ENCODE measurements around the gene STMND1. TPM values are rescaled to one million over a fixed set of nuclear protein-coding genes. Genes with fewer than 3 reads are reported as not detected.

STMND1 gene
- total and polyA plus RNA-seq, 4 donors, result 0.05 TPM; not detected in 3

DNA sequence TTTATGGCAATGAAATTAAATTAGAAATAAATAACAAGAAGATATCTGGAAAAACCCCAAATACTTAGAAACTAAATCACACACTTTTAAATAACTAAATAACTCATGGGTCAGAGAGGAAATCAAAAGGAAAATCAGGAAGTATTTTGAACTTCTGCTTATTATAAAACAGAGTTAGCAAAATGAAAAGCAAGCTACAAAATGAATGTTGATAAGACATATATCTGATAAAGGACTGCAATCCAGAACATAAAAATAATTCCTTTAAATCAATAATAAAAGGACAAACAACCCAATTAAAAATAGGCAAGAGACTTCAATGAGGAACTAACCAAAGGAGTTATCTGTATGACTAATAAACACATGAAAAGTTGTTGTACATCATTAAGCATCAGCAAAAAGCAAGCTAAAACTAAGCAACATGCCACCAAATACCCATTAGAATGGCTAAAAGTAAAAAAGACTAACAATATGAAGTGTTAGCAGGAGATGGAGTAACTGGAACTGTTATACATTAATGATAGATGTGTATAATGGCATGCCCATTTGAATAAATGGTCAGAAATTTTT is 38.9 kb upstream of the STMND1 start:
- H3K4me3 ChIP-seq (ENCODE audit: low read depth in 1 of 3, low read length in 3 of 3), result no peak overlapping the region
- no peak for TF ChIP-seq SP1 (IDR thresholded peaks at IDR 0.05)
- TF ChIP-seq RXRA (IDR thresholded peaks at IDR 0.05), result no peak
- no peak for TF ChIP-seq YY1 (IDR thresholded peaks at IDR 0.05)
- TF ChIP-seq, protein P1, sequence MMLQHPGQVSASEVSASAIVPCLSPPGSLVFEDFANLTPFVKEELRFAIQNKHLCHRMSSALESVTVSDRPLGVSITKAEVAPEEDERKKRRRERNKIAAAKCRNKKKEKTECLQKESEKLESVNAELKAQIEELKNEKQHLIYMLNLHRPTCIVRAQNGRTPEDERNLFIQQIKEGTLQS (IDR thresholded peaks at IDR 0.05), result no peak
- no peak for TF ChIP-seq HNF4G (IDR thresholded peaks at IDR 0.05)
- TF ChIP-seq, protein P2, sequence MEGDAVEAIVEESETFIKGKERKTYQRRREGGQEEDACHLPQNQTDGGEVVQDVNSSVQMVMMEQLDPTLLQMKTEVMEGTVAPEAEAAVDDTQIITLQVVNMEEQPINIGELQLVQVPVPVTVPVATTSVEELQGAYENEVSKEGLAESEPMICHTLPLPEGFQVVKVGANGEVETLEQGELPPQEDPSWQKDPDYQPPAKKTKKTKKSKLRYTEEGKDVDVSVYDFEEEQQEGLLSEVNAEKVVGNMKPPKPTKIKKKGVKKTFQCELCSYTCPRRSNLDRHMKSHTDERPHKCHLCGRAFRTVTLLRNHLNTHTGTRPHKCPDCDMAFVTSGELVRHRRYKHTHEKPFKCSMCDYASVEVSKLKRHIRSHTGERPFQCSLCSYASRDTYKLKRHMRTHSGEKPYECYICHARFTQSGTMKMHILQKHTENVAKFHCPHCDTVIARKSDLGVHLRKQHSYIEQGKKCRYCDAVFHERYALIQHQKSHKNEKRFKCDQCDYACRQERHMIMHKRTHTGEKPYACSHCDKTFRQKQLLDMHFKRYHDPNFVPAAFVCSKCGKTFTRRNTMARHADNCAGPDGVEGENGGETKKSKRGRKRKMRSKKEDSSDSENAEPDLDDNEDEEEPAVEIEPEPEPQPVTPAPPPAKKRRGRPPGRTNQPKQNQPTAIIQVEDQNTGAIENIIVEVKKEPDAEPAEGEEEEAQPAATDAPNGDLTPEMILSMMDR (IDR thresholded peaks at IDR 0.05; ENCODE audit: low read depth, low read length, missing input control), result no peak
- no peak for TF ChIP-seq TAF1 (conservative IDR thresholded peaks at IDR 0.05)
- TF ChIP-seq NR2F2 (IDR thresholded peaks at IDR 0.05), result no peak
- TF ChIP-seq, protein P3, sequence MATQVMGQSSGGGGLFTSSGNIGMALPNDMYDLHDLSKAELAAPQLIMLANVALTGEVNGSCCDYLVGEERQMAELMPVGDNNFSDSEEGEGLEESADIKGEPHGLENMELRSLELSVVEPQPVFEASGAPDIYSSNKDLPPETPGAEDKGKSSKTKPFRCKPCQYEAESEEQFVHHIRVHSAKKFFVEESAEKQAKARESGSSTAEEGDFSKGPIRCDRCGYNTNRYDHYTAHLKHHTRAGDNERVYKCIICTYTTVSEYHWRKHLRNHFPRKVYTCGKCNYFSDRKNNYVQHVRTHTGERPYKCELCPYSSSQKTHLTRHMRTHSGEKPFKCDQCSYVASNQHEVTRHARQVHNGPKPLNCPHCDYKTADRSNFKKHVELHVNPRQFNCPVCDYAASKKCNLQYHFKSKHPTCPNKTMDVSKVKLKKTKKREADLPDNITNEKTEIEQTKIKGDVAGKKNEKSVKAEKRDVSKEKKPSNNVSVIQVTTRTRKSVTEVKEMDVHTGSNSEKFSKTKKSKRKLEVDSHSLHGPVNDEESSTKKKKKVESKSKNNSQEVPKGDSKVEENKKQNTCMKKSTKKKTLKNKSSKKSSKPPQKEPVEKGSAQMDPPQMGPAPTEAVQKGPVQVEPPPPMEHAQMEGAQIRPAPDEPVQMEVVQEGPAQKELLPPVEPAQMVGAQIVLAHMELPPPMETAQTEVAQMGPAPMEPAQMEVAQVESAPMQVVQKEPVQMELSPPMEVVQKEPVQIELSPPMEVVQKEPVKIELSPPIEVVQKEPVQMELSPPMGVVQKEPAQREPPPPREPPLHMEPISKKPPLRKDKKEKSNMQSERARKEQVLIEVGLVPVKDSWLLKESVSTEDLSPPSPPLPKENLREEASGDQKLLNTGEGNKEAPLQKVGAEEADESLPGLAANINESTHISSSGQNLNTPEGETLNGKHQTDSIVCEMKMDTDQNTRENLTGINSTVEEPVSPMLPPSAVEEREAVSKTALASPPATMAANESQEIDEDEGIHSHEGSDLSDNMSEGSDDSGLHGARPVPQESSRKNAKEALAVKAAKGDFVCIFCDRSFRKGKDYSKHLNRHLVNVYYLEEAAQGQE (IDR thresholded peaks at IDR 0.05), result no peak
- no peak for TF ChIP-seq GABPA (IDR thresholded peaks at IDR 0.05 in 1 of 2, conservative IDR thresholded peaks at IDR 0.05 in 1 of 2)
- no peak for TF ChIP-seq HNF4A (conservative IDR thresholded peaks at IDR 0.05)
- no peak for TF ChIP-seq RAD21 (IDR thresholded peaks at IDR 0.05)
- no peaks in the 10 kb centered on the region for H3K36me3 ChIP-seq (ENCODE audit: control insufficient read depth in 4 of 4, insufficient read depth in 3 of 4, low read depth in 1 of 4, low read length in 3 of 4)
- H3K4me1 ChIP-seq (ENCODE audit: control insufficient read depth in 4 of 4, insufficient read depth in 4 of 4, low read length in 3 of 4), result no peaks in the 10 kb centered on the region
- no peak overlapping the region for H3K27ac ChIP-seq (ENCODE audit: low read depth in 1 of 2, low read length in 2 of 2)
- no peak overlapping the region for H3K9ac ChIP-seq (ENCODE audit: low read depth in 1 of 2, low read length in 2 of 2)
- no peaks in the 10 kb centered on the region for H3K27me3 ChIP-seq (ENCODE audit: control insufficient read depth in 4 of 4, insufficient read depth in 4 of 4, low read length in 3 of 4)
- DNase-seq (ENCODE audit: low spot score), result no peak
- no peaks in the 10 kb centered on the region for H3K9me3 ChIP-seq (ENCODE audit: control insufficient read depth in 4 of 4, low read length in 3 of 4)

DNA sequence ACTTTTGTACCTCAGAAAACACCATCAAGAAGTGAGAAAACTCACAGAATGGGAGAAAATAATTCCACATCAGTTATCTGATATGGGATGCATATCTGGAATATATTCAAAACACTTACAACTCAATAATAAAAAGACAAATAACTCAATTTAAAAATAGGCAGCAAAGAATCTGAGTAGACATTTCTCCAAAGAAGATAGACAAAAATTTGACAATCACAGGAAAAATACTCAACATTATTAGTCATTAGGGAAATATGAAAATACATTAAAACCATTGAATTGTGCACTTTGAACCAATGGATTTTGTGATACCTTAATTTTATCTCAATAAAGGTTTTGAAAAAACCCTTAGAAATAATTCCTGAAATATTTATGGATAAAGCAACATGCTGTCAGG is 36.9 kb upstream of the STMND1 start:
- peaks cover 0 to 2% (median 0%) of the 10 kb centered on the region in 4 donors for H3K9me3 ChIP-seq (ENCODE audit: control insufficient read depth in 4 of 4, low read length in 3 of 4)
- no peak overlapping the region for H3K27ac ChIP-seq (ENCODE audit: low read depth in 1 of 2, low read length in 2 of 2)
- H3K36me3 ChIP-seq (ENCODE audit: control insufficient read depth in 4 of 4, insufficient read depth in 3 of 4, low read depth in 1 of 4, low read length in 3 of 4), result no peaks in the 10 kb centered on the region
- no peak overlapping the region for H3K4me3 ChIP-seq (ENCODE audit: low read depth in 1 of 3, low read length in 3 of 3)
- H3K27me3 ChIP-seq (ENCODE audit: control insufficient read depth in 4 of 4, insufficient read depth in 4 of 4, low read length in 3 of 4), result no peaks in the 10 kb centered on the region
- no peak overlapping the region for H3K9ac ChIP-seq (ENCODE audit: low read depth in 1 of 2, low read length in 2 of 2)
- DNase-seq (ENCODE audit: low spot score), result no peak
- H3K4me1 ChIP-seq (ENCODE audit: control insufficient read depth in 4 of 4, insufficient read depth in 4 of 4, low read length in 3 of 4), result peaks cover 0 to 3% (median 0%) of the 10 kb centered on the region in 4 donors
- TF ChIP-seq JUND (IDR thresholded peaks at IDR 0.05) (no peak), SP1 (IDR thresholded peaks at IDR 0.05) (no peak), RAD21 (IDR thresholded peaks at IDR 0.05) (no peak), HNF4A (conservative IDR thresholded peaks at IDR 0.05) (no peak), HNF4G (IDR thresholded peaks at IDR 0.05) (no peak), GABPA (IDR thresholded peaks at IDR 0.05 in 1 of 2, conservative IDR thresholded peaks at IDR 0.05 in 1 of 2) (no peak), NR2F2 (IDR thresholded peaks at IDR 0.05) (no peak), RXRA (IDR thresholded peaks at IDR 0.05) (no peak), FOXA1 (IDR thresholded peaks at IDR 0.05) (no peak)
- TF ChIP-seq, protein P2 (IDR thresholded peaks at IDR 0.05; ENCODE audit: low read depth, low read length, missing input control), result no peak
- TF ChIP-seq, protein P4, sequence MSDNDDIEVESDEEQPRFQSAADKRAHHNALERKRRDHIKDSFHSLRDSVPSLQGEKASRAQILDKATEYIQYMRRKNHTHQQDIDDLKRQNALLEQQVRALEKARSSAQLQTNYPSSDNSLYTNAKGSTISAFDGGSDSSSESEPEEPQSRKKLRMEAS (IDR thresholded peaks at IDR 0.05), result no peak
- TF ChIP-seq, protein P1 (IDR thresholded peaks at IDR 0.05), result no peak
- TF ChIP-seq, protein P5, sequence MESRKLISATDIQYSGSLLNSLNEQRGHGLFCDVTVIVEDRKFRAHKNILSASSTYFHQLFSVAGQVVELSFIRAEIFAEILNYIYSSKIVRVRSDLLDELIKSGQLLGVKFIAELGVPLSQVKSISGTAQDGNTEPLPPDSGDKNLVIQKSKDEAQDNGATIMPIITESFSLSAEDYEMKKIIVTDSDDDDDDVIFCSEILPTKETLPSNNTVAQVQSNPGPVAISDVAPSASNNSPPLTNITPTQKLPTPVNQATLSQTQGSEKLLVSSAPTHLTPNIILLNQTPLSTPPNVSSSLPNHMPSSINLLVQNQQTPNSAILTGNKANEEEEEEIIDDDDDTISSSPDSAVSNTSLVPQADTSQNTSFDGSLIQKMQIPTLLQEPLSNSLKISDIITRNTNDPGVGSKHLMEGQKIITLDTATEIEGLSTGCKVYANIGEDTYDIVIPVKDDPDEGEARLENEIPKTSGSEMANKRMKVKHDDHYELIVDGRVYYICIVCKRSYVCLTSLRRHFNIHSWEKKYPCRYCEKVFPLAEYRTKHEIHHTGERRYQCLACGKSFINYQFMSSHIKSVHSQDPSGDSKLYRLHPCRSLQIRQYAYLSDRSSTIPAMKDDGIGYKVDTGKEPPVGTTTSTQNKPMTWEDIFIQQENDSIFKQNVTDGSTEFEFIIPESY (IDR thresholded peaks at IDR 0.05), result no peak
- TF ChIP-seq, protein P3 (IDR thresholded peaks at IDR 0.05), result no peak
